Colonic mucosa (tissue), 4 donors: ENCODE data around the gene SEMA5A. TPM values are rescaled to one million over a fixed set of nuclear protein-coding genes. Genes with fewer than 3 reads are reported as not detected.
"Not testable (repeated sequence)": the region's sequence is repeated elsewhere in the genome, so short reads cannot be mapped to it uniquely, and the experiment has no call there.

ENCODE experiments used
- DNase-seq: peaks from one replicate; pipeline ENCODE4 v3.0.0-alpha.2; 2020
- H3K27ac ChIP-seq: fragments of 200-600 bp; one replicate; pipeline ENCODE4 v1.8.0; 2021
- H3K27me3 ChIP-seq: fragments of 200-600 bp; one replicate; pipeline ENCODE4 v1.8.0; 2021
- H3K36me3 ChIP-seq: fragments of 200-600 bp; one replicate; pipeline ENCODE4 v1.8.0; 2021
- H3K4me1 ChIP-seq: fragments of 200-600 bp; one replicate; pipeline ENCODE4 v1.8.0; 2021; ENCODE audit warnings: mild to moderate bottlenecking
- H3K4me3 ChIP-seq: fragments of 200-600 bp; one replicate; pipeline ENCODE4 v1.8.0; 2021
- H3K9ac ChIP-seq, 2 donors: one replicate each; pipeline ENCODE4 v1.7.0; 2013; ENCODE audit warnings: control low read depth in 2 of 2, low read depth in 2 of 2, low read length in 2 of 2
- H3K9me3 ChIP-seq: fragments of 200-600 bp; one replicate; pipeline ENCODE4 v1.8.0; 2021
- CTCF ChIP-seq: fragments of 200-600 bp; IDR thresholded peaks from one replicate; pipeline ENCODE4 v1.8.0; 2022; ENCODE audit warnings: antibody characterized with exemption, mild to moderate bottlenecking
- intact Hi-C: fragments of 100-400 bp; cut with DNase I; formaldehyde crosslinking; loops from one replicate; pipeline ENCODE4 v1.14.1; 2022
- total RNA-seq, 2 donors: library from RNA; stranded (reverse); fragmentation: NEBNext Ultra II Directional in 1 of 2; extraction: Animal tissue kit (Norgen Biotek cat#: 25700) in 1 of 2; gene quantifications; one replicate each; pipeline ENCODE4 v1.2.1, GENCODE V29; 2021
- donor health status: healthy.
- donor health status: DM: no; HTN: no; CAD: no.
- donor health status: DM: no; HTN: no; CAD: no.

The SEMA5A gene
- total RNA-seq, 2 donors from 2014 or later: 23.3 to 32.7 TPM

GRCh38 chr5:9362600-9362999 is 183.3 kb downstream of the SEMA5A start:
- Histone ChIP-seq H3K9ac (no peak overlapping the region), H3K36me3 (no peaks in the 10 kb centered on the region), H3K4me3 (no peak overlapping the region), H3K9me3 (no peaks in the 10 kb centered on the region), H3K27ac (no peak overlapping the region), H3K4me1 (no peaks in the 10 kb centered on the region), H3K27me3 (no peaks in the 10 kb centered on the region)
- no peak for DNase-seq
- no peak for TF ChIP-seq CTCF
- intact Hi-C loops: loop anchor here (5.0 kb wide), 2 partner anchors 180 to 255 kb away; no protein-coding TSS in a partner anchor

GRCh38 chr5:9361835-9362234 is 184.0 kb downstream of the SEMA5A start:
- Histone ChIP-seq H3K9ac (no peak overlapping the region), H3K9me3 (no peaks in the 10 kb centered on the region), H3K4me1 (no peaks in the 10 kb centered on the region), H3K4me3 (no peak overlapping the region), H3K36me3 (no peaks in the 10 kb centered on the region), H3K27ac (no peak overlapping the region), H3K27me3 (no peaks in the 10 kb centered on the region)
- DNase-seq: peak; percentile 68
- peak; percentile 56 for TF ChIP-seq CTCF
- intact Hi-C loops: loop anchor here (5.0 kb wide), 2 partner anchors 180 to 255 kb away; no protein-coding TSS in a partner anchor

GRCh38 chr5:9358961-9359685 is 186.8 kb downstream of the SEMA5A start:
- intact Hi-C loops: no loop called here
- H3K4me3 ChIP-seq: no peak overlapping the region

GRCh38 chr5:9356351-9356825 is 189.5 kb downstream of the SEMA5A start:
- no peak for DNase-seq
- no peak for TF ChIP-seq CTCF
- Histone ChIP-seq H3K9ac (no peak overlapping the region), H3K4me3 (no peak overlapping the region), H3K9me3 (no peaks in the 10 kb centered on the region), H3K36me3 (no peaks in the 10 kb centered on the region), H3K27ac (no peak overlapping the region), H3K4me1 (no peaks in the 10 kb centered on the region), H3K27me3 (no peaks in the 10 kb centered on the region)
- intact Hi-C loops: no loop called here

More at GRCh38 chr5:9358961-9359685, 186.8 kb downstream of the SEMA5A start:
- no peak overlapping the region for H3K9ac ChIP-seq
- DNase-seq: no peak
- H3K27ac ChIP-seq: no peak overlapping the region
- H3K9me3 ChIP-seq: no peaks in the 10 kb centered on the region
- no peaks in the 10 kb centered on the region for H3K27me3 ChIP-seq
- TF ChIP-seq CTCF: no peak
- H3K4me1 ChIP-seq: no peaks in the 10 kb centered on the region
- no peaks in the 10 kb centered on the region for H3K36me3 ChIP-seq

- no peaks in the 10 kb centered on the region for H3K36me3 ChIP-seq
- H3K4me1 ChIP-seq: no peaks in the 10 kb centered on the region
- no peak overlapping the region for H3K9ac ChIP-seq
- intact Hi-C loops: no loop called here
- TF ChIP-seq CTCF: no peak
- no peaks in the 10 kb centered on the region for H3K9me3 ChIP-seq
- DNase-seq: no peak
- no peaks in the 10 kb centered on the region for H3K27me3 ChIP-seq
- no peak overlapping the region for H3K27ac ChIP-seq
- no peak overlapping the region for H3K4me3 ChIP-seq
Measured at GRCh38 chr5:9354336-9355081, 191.4 kb downstream of the SEMA5A start.

GRCh38 chr5:9353048-9353447 is 192.8 kb downstream of the SEMA5A start:
- H3K4me3 ChIP-seq, H3K27ac ChIP-seq, DNase-seq, intact Hi-C loops, H3K9ac ChIP-seq, H3K36me3 ChIP-seq, H3K9me3 ChIP-seq, H3K27me3 ChIP-seq, H3K4me1 ChIP-seq: not testable (repeated sequence)
